ENCODE measurements around the gene TBXAS1.

- TF ChIP-seq POLR2AphosphoS5 (IDR thresholded peaks at IDR 0.05) (no peak), CTCF (IDR thresholded peaks at IDR 0.05) (no peak), POLR2A (IDR thresholded peaks at IDR 0.05; ENCODE audit: low read depth) (no peak), EP300 (IDR thresholded peaks at IDR 0.05) (no peak)
Observed at GRCh38 chr7:139896288-139896687, 67.2 kb downstream of the TBXAS1 start.

Data from esophagus muscularis mucosa (tissue), 4 donors.